ENCODE results near the gene SAXO2. TPM values are rescaled to one million over a fixed set of nuclear protein-coding genes. Genes with fewer than 3 reads are reported as not detected.
"Not testable (repeated sequence)": the region's sequence is repeated elsewhere in the genome, so short reads cannot be mapped to it uniquely, and the experiment has no call there.

SAXO2 gene
- total RNA-seq, 1 experiment from 2014 or later: not detected

DNA sequence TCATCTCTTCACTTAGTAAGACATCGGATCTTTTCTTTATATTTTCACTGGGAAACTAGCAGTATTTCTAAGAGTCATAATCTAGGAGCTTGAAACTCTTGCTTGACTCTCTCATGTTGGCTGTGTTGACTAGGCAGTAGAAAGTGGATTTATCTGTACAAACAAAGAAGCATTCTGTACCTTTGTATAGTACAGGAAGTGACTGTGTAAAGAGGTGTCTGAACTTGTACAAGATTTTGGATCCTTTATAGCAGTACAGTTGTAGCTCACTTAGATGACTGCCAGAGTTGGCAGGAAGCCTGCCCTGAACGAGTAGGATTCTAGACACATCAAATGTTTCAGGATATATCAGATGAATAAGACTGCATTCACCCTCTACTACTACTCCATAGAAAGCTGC is 5.8 kb downstream of the SAXO2 start:
- not testable (repeated sequence) for H3K4me3 ChIP-seq, H3K9me3 ChIP-seq, H3K36me3 ChIP-seq, DNase-seq, H3K27me3 ChIP-seq

- H3K9me3 ChIP-seq: peaks cover 16% of the 10 kb centered on the region
- H3K4me3 ChIP-seq: no peak overlapping the region
- H3K36me3 ChIP-seq: no peaks in the 10 kb centered on the region
- H3K27me3 ChIP-seq: peaks cover 3% of the 10 kb centered on the region
- DNase-seq: no peak
Observed at GRCh38 chr15:82272154-82272553, 9.5 kb downstream of the SAXO2 start.

- DNase-seq: no peak
- H3K9me3 ChIP-seq: peaks cover 16% of the 10 kb centered on the region
- no peaks in the 10 kb centered on the region for H3K36me3 ChIP-seq
- H3K27me3 ChIP-seq: peaks cover 3% of the 10 kb centered on the region
- no peak overlapping the region for H3K4me3 ChIP-seq
Observed at GRCh38 chr15:82275410-82275809, 12.8 kb downstream of the SAXO2 start.

- DNase-seq, H3K36me3 ChIP-seq: not testable (repeated sequence)
Observed at GRCh38 chr15:82281276-82281675, 18.7 kb downstream of the SAXO2 start.

DNA sequence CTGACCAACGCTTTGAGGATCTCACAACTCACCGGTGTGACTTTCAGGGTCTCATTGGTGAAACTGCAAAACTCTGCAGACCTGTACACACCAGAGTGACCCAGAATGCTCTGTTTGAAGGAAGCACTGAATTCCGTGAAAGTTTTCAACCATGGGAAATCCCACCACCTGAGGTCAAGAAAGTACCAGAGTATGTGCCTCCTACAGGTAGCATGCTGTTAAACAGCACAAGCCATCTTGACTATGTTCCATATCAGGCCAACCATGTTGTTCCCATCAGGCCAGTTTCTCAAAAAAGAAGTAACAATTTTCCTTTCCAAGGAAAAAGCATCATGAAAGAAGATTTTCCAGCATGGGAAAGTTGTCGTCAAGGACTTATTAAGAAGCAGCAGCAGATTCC is 19.8 kb downstream of the SAXO2 start:
- not testable (repeated sequence) for H3K9me3 ChIP-seq, DNase-seq, H3K36me3 ChIP-seq, H3K4me3 ChIP-seq, H3K27me3 ChIP-seq

More at GRCh38 chr15:82281276-82281675, 18.7 kb downstream of the SAXO2 start:
- not testable (repeated sequence) for H3K9me3 ChIP-seq, H3K4me3 ChIP-seq, H3K27me3 ChIP-seq

DNA sequence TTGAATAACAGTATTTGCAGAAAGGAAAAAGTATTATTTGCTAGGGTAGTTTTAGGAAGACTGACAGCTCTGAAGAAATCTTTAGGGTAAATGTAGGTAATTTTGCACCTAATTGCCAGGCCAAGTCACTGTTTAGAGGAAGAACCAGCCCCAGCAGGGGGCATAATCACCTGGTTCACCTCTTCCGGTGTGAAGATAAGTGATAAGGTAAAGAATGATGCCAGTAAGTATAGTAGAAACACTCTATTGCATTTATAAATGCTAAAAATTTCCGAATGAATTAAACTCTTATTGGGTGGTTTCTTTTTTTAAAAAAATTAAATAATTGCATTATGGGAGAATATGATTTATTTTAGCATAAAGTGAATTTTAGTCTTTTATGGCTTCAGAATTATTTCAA is 21.8 kb downstream of the SAXO2 start:
- H3K4me3 ChIP-seq, DNase-seq, H3K36me3 ChIP-seq, H3K27me3 ChIP-seq, H3K9me3 ChIP-seq: not testable (repeated sequence)

DNA sequence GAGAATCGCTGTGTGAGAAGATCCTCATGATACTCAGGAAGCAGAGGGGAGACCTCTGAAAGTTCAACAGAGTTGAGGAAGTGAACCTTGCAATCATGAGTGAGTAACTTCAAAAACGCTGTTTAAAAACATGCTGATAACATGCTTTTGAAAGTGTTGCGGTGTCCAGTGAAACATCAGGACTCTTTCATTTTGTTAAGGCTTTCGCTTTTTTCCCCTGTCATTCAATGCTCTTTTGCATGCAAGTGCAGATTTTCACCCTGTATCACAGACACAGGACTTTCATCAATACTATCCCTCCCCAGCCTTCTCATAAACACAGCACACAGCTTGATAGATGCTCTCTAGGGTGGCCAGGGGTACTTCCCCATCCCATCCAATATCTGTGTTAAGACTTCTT is 23.9 kb downstream of the SAXO2 start:
- H3K36me3 ChIP-seq, H3K27me3 ChIP-seq, DNase-seq, H3K4me3 ChIP-seq, H3K9me3 ChIP-seq: not testable (repeated sequence)

GRCh38 chr15:82288202-82288601 is 25.6 kb downstream of the SAXO2 start:
- H3K9me3 ChIP-seq, H3K27me3 ChIP-seq, H3K4me3 ChIP-seq, H3K36me3 ChIP-seq, DNase-seq: not testable (repeated sequence)

DNA sequence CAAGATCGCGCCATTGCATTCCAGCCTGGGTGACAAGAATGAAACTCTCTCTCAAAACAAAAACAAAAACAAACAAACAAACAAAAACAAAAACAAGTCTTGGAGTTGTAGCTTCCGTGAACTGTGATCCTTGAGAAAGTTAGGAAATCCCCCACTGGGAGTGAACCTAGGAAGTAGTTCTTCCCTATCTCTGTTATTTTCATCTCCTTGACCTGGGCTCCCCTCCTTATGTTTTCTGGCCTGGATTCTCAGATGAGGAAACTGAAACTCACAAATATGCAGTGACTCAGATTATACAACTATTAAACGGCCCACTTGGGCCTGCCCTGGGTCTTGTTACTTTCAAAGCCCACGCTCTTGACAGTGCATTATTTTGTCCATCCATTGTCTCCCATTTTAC is 29.7 kb downstream of the SAXO2 start:
- Histone ChIP-seq H3K27me3 (no peaks in the 10 kb centered on the region), H3K9me3 (no peaks in the 10 kb centered on the region), H3K36me3 (no peaks in the 10 kb centered on the region), H3K4me3 (no peak overlapping the region)
- DNase-seq: no peak

DNA sequence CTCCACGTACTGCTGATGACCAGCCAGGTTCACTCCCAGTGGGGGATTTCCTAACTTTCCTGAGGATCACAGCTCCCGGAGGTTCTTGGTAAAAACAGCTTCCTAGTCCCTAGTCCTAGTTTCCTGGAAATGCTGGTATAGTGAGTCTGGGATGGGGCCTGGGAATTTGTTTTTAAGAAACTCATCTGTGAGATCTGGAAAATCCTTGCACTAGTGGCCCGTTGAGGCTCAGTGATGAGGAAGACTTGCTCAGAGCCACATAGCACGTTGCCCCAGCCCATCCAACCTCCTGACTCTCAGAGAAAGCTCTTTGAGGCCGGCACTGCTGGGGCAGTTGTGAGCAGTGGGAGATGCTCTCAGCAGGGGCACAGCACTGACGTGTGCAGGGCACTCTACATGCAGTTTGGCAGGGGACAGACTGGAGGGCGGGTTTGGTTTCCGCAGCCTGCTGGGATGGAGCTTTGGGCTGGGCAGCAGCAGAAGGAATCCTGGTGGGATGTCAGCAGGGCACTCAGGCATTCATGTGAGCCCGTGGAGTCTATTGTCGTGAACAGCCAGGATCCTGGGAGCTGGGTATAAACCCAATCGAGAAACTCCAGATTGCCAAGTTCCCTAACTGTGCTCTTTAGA is 31.6 kb downstream of the SAXO2 start:
- no peaks in the 10 kb centered on the region for H3K36me3 ChIP-seq
- no peaks in the 10 kb centered on the region for H3K27me3 ChIP-seq
- DNase-seq: no peak
- no peaks in the 10 kb centered on the region for H3K9me3 ChIP-seq
- H3K4me3 ChIP-seq: no peak overlapping the region

DNA sequence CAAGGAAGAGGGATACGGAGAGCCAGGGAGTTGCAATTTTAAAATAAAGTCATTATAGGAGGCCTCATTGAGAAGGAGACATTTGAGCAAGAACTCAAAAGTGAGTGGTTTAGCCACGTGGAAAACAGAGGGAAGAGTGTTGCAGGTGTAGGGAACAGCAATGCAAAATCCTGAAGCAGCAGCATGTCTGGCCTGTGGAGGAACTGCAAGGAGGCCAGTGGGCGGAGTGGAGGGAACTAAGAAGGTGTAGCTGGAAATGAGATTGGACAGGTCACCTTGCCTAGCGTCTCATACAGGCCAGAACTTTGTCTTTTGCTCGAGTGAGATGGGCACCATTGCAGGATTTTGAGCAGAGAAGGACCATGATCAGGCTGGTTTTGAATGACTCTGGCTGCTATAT is 34.9 kb downstream of the SAXO2 start:
- DNase-seq: no peak
- H3K36me3 ChIP-seq: no peaks in the 10 kb centered on the region
- H3K9me3 ChIP-seq: no peaks in the 10 kb centered on the region
- H3K4me3 ChIP-seq: no peak overlapping the region
- no peaks in the 10 kb centered on the region for H3K27me3 ChIP-seq

DNA sequence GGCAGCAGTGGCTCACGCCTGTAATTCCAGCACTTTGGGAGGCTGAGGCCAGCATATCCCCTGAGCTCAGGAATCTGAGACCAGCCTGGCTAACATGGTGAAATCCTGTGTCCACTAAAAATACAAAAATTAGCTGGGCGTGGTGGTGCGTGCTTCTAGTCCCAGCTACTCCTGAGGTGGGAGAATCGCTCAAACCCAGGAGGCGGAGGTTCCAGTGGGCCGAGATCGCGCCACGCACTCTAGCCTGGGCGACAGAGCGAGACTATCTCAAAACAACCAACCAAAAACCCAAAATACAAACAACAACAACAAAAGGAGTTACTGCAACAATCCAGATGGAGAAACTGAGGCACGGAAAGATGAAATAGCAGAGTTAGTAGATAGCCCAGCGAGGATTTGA is 35.4 kb downstream of the SAXO2 start:
- H3K4me3 ChIP-seq: no peak overlapping the region
- H3K27me3 ChIP-seq: no peaks in the 10 kb centered on the region
- H3K36me3 ChIP-seq: no peaks in the 10 kb centered on the region
- no peaks in the 10 kb centered on the region for H3K9me3 ChIP-seq
- DNase-seq: no peak

DNA sequence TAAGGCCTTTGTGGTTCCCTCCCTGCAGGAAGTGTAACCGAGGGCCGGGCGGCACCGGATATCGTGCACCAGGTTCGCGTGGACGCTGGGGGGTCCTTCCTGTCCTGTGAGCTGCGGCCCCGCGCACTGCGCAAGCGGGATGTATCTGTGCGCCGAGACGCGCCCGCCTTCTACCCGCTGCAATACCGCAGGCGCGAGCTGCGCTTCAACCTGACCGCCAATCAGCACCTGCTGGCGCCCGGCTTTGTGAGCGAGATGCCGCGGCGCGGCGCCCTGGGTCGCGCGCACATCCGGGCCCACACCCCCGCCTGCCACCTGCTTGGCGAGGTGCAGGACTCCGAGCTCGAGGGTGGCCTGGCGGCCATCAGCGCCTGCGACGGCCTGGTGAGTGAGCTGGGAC is 35.9 kb downstream of the SAXO2 start:
- Histone ChIP-seq H3K27me3 (no peaks in the 10 kb centered on the region), H3K36me3 (no peaks in the 10 kb centered on the region), H3K9me3 (no peaks in the 10 kb centered on the region), H3K4me3 (no peak overlapping the region)
- DNase-seq: no peak

- H3K27me3 ChIP-seq, H3K36me3 ChIP-seq, DNase-seq, H3K9me3 ChIP-seq, H3K4me3 ChIP-seq: not testable (repeated sequence)
Observed at GRCh38 chr15:82299511-82299914, 36.9 kb downstream of the SAXO2 start.

GRCh38 chr15:82300326-82300725 is 37.7 kb downstream of the SAXO2 start:
- DNase-seq: peak; percentile 33
- not testable (repeated sequence) for H3K27me3 ChIP-seq, H3K9me3 ChIP-seq, H3K36me3 ChIP-seq, H3K4me3 ChIP-seq

DNA sequence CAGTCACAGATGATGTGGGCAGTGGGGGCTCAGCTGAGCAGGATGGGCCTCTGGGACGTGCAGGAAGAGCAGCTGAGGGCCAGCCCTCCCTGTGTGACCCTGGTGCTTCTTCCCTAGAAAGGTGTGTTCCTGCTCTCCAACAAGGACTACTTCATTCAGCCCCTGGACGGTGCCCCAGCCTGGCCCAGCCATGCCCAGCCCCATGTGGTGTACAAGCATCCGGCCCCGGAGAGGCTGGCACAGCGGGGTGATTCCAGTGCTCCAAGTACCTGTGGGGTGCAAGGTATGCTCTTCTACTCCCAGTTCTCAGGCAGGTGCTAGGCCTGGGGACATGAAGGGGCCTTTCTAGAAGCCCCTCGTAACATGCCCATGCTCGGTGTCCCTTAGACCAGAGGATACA is 38.3 kb downstream of the SAXO2 start:
- Histone ChIP-seq H3K4me3 (no peak overlapping the region), H3K36me3 (no peaks in the 10 kb centered on the region), H3K27me3 (no peaks in the 10 kb centered on the region), H3K9me3 (no peaks in the 10 kb centered on the region)
- DNase-seq: no peak

- Histone ChIP-seq H3K36me3 (no peaks in the 10 kb centered on the region), H3K27me3 (no peaks in the 10 kb centered on the region), H3K4me3 (no peak overlapping the region), H3K9me3 (no peaks in the 10 kb centered on the region)
- no peak for DNase-seq
Observed at GRCh38 chr15:82301296-82302016, 38.8 kb downstream of the SAXO2 start.

GRCh38 chr15:82303956-82304777 is 41.5 kb downstream of the SAXO2 start:
- Histone ChIP-seq H3K27me3 (no peaks in the 10 kb centered on the region), H3K4me3 (no peak overlapping the region)
- no peak for DNase-seq

More at GRCh38 chr15:82303956-82304777, 41.5 kb downstream of the SAXO2 start:
- Histone ChIP-seq H3K9me3 (no peaks in the 10 kb centered on the region), H3K36me3 (no peaks in the 10 kb centered on the region)
